Mammary microvascular endothelial cell (primary cell): ENCODE results near the gene CIAPIN1. TPM values are rescaled to one million over a fixed set of nuclear protein-coding genes. Genes with fewer than 3 reads are reported as not detected.

Source experiments
- total RNA-seq: library from RNA; depleted of rRNA; stranded (reverse); fragments of >200 nt; gene quantifications from 2 replicates; pipeline ENCODE4 v1.2.3, GENCODE V29; 2015

The CIAPIN1 gene
- total RNA-seq: 59.5 and 68.2 TPM in 2 replicates

DNA sequence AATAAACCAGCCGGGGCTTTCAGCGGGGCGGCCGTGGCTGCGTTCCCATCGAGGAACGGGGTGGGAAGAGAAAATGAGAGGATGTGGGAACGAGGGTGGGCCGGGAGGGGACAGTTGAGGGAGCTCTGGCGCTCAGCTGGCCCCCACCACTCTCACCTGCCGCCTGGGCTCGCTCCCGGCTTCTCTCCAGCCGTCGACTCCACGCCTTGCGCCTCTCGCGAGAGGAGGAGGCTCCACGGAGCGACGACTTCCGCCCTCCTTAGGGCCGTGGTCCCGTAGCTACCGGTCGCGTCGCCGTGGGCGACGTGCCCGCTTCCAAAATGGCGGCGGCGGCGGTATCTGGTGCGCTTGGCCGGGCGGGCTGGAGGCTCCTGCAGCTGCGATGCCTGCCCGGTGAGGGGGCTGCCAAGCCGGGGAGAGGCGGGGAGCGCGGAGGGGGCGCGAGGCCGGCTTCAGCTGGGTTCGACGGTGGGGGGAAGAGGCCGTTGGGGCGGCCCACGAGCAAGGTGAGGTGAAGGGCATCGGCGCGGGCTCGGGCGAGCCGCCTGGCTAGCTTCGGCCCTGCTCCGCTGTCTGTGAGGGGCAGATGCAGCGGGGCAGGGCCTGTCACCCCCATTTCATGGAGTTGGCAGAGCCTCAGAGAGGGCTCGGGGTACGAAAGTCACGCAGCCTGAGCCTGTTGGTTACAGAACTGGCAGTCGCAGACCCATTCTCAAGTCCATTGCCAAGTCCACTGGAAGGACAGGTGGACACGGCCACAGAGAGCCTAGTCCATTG lies at the start of gene CIAPIN1, which contains the start of gene COQ9:
TSS of gene CIAPIN1 (minus strand) at position 200 of the 777 bp plus-strand sequence. CDS start 6,457 bp downstream, outside the sequence.
TSS of gene COQ9 (plus strand) at position 294 of the 777 bp plus-strand sequence. CDS start at position 321, 27 bp downstream.

GRCh38 chr16:57485916-57486857 lies 39.0 kb upstream of the CIAPIN1 start, which contains the start of gene DOK4:
TSS of gene DOK4 (minus strand) at chr16:57486493. CDS start at chr16:57479507, 6,986 bp downstream.

DNA sequence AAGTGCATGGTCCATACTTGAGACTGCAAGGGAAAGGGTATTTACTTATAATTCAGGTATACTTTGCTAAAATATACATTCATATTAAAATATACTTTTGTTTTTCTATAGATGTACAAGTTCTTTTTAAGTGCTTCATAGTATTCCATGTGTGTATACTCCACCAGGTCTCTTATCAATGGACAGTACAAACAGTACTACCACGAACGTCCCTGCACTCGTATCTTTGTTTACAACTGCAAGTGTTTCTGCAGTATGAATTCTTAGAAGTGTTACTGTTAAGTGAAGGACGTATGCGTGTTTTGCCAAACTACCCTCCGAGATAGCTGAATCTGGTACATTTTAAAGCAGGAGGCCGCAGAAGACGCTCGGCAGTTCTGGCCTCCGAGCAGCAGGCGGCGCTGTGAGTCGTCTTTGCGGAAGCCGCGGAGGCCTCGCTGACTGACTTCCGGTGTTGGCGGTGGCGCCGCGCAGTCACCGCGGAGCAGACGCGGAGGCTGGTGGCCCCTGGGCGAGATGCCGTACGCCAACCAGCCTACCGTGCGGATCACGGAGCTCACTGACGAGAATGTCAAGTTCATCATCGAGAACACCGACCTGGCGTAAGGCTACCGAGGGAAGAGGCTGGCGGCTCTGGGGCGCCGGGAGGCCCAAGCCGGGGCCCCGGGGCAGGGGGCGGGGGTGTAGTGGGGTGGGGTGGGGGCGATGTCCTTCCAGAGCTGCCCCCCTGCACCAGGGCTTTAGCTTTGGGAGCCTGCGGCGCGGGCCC lies 15.2 kb upstream of the CIAPIN1 start, which contains the start of gene POLR2C:
TSS of gene POLR2C (plus strand) at position 471 of the 769 bp plus-strand sequence. CDS start at position 517, 46 bp downstream.

GRCh38 chr16:57403965-57404817 lies 43.0 kb downstream of the CIAPIN1 start, which contains the start of gene CCL17:
TSS of gene CCL17 (plus strand) at chr16:57404767. CDS start at chr16:57413933, 9,166 bp downstream.

Other genes starting within 250 kb of the CIAPIN1 start
- gene ARL2BP, start 202.1 kb downstream of the CIAPIN1 start, total RNA-seq: 117 and 124 TPM in 2 replicates
- gene PLLP, start 162.7 kb downstream of the CIAPIN1 start, total RNA-seq: 2.1 and 3.0 TPM in 2 replicates
- not detected in 2 replicates for gene CCL22, start 88.6 kb downstream of the CIAPIN1 start, total RNA-seq
- gene CX3CL1, start 74.9 kb downstream of the CIAPIN1 start, total RNA-seq: 5.1 and 6.1 TPM in 2 replicates
- not detected in 2 replicates for gene CCL17, start 42.6 kb downstream of the CIAPIN1 start, total RNA-seq
- 44.5 and 45.7 TPM in 2 replicates for gene COQ9, start 94 bp upstream of the CIAPIN1 start, total RNA-seq
- 96.7 and 107 TPM in 2 replicates for gene POLR2C, start 15.3 kb upstream of the CIAPIN1 start, total RNA-seq
- 7.8 and 10.1 TPM in 2 replicates for gene DOK4, start 39.1 kb upstream of the CIAPIN1 start, total RNA-seq
- 13.4 and 17.4 TPM in 2 replicates for gene CCDC102A, start 89.2 kb upstream of the CIAPIN1 start, total RNA-seq
- not detected in 2 replicates for gene ADGRG5, start 95.3 kb upstream of the CIAPIN1 start, total RNA-seq
- 321 and 415 TPM in 2 replicates for gene ADGRG1, start 181.2 kb upstream of the CIAPIN1 start, total RNA-seq
- gene ADGRG3, start 220.9 kb upstream of the CIAPIN1 start, total RNA-seq: 0.13 and 0.34 TPM in 2 replicates
- not detected in 2 replicates for gene DRC7, start 247.4 kb upstream of the CIAPIN1 start, total RNA-seq